Activated gamma-delta T cell treated with Interleukin-2 at 50 U/mL for 16 hours (primary cell): Measurements from ENCODE around the gene ALG5.

Experiments used
- DNase-seq: peaks from one replicate; pipeline ENCODE4 v3.0.0-alpha.2; 2020

ALG5 gene, protein sequence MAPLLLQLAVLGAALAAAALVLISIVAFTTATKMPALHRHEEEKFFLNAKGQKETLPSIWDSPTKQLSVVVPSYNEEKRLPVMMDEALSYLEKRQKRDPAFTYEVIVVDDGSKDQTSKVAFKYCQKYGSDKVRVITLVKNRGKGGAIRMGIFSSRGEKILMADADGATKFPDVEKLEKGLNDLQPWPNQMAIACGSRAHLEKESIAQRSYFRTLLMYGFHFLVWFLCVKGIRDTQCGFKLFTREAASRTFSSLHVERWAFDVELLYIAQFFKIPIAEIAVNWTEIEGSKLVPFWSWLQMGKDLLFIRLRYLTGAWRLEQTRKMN

DNA sequence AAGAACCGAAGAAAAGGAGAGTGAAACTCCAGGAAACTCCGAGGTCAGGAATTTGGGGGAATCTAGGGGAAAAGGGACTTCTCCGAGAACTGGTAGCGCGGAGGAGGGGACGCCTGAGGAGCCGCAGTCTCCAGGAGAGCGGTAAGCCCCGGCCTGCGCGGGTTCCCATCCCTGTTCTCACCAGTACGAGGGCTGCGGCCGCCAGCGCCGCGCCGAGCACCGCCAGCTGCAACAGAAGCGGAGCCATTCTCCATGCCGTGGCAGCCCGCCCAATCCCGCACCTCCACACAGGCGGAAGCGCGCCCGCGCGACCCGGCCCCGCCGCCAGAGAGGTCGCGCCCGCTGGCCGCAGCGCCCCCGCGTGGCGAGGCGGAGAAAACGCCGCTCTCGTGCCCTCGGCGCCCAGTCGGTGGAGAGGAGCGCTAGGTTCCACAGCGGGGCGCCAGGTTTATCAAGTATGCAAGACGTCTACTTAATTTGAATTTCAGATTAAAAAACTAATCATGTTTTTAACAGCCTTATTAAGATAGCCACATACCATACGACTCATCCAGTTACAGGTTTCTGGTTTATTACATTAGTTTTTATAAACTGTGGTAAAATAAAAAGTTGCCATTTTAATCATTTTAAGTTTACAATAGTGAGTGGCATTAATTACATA is at the start of gene ALG5:
Gene ALG5, minus strand, starts transcription at position 287 of the 661 bp plus-strand sequence. Its CDS starts 40 bp downstream, at position 247.
- DNase-seq = peak; percentile 90

GRCh38 chr13:37047846-37048245 is 48.7 kb upstream of the ALG5 start:
- no peak for DNase-seq

DNA sequence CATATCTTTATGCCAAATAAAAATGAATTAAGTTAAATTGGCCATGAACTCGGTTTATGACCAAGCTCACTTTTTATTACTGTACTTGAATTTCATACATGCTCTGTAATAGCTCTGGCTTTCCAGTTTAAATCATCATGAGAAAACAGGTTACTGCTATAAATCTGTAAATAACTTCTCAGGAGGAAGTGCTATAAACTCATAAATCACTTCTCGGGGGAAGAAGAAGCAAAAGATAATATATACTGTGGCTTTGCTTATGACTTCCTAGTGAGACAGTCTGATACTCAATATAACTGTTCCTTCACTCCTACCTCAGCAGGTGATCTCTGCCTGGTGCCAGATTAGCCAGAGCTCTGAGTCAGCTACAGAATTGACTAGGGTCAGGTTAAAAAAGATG is 47.9 kb upstream of the ALG5 start:
- no peak for DNase-seq

DNA sequence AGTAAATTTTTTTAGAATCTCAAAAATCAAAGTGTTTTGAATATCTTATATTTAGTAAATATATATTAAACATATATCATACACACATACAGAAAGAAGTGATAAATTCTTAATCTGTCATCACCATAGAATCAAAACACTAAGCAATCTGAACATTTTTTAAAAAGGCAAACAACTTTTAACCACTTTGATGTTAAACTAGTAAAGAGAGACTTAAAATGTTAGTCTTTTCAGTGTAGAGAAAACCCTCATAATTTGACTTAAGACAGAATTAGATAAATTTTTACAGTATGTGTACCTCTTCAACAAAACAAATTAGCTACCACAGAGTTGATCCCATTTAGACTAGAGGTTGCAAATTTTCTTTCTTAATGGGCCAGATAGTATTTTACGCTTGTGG is 46.9 kb upstream of the ALG5 start:
- DNase-seq = no peak

DNA sequence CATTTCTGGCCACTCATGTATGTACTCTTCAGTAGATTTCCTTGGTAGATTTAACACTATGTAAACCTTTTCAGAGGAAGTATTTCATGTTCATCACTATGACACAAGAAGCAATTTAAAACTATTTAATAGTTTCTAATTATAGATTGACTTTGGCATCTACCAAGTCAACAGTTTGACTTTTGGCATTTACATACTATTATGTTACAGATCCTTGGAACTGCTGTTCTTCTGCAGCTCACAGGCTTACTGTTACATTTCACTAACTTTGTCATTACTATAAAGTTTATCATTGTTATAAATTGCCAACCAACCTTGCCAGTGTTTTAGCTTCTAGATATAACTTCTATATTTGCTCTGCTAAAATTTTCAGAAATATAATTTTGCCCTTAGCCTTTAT is 41.6 kb upstream of the ALG5 start:
- no peak for DNase-seq

- no peak for DNase-seq
Measured at GRCh38 chr13:37039896-37040295, 40.8 kb upstream of the ALG5 start.

DNA sequence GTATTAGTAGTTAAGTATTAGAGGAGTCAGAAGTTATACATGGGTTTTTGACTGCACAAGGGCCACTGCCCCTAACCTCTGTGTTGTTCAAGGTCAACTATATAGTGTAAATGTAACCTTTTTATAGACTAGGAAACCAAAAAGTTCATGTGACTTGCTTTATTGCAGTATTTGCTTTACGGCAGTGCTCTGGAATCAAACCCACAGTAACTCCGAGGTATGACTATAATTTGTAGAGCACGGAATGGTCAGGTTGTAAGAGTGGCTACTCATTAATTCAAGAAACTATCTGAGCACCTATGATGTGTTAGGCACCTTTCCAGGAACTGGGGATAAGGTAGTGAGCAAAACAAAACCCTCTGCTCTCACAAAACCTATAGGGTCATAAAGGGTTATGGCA is 38.1 kb upstream of the ALG5 start:
- no peak for DNase-seq

GRCh38 chr13:37029617-37030016 is 30.5 kb upstream of the ALG5 start:
- no peak for DNase-seq

- DNase-seq = no peak
Measured at GRCh38 chr13:37027639-37028038, 28.5 kb upstream of the ALG5 start.

- no peak for DNase-seq
Measured at GRCh38 chr13:37026771-37027170, 27.6 kb upstream of the ALG5 start.

DNA sequence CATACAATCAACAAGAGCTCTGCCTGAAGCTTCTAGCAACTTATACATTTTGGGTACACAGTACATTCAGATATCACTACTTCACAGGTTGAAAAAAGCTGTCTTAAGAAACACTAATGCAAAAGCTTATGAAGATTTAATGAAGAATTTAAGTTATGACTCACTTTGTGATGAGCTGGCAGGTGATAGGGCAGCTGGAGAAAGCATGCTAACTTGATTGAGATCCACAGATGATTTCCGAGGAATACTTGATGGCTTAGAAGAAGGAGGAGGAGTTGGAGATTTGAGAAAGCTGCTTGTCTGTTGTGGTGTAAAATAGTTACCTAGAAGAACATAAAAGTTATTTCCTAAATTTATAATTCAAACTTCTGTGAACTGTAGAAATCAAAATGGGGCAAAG is 24.7 kb upstream of the ALG5 start:
- no peak for DNase-seq

DNA sequence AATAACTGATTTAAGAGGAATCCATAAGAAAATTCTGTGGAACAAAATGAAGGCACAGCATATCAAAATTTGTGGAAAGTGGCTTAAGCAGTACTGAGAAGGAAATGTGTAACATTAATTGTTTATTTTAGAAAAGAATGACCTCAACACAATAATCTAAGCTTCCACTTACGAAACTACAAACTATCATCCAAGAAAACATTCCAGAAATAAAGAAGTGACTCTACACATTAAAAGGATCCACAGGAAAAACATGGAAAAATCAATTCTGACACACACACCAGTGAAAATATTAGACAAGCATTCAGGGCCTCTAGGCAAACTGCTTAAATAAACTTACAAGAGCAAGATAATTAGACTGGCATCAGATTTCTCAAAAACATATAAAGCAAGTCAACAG is 15.5 kb upstream of the ALG5 start:
- DNase-seq = no peak

DNA sequence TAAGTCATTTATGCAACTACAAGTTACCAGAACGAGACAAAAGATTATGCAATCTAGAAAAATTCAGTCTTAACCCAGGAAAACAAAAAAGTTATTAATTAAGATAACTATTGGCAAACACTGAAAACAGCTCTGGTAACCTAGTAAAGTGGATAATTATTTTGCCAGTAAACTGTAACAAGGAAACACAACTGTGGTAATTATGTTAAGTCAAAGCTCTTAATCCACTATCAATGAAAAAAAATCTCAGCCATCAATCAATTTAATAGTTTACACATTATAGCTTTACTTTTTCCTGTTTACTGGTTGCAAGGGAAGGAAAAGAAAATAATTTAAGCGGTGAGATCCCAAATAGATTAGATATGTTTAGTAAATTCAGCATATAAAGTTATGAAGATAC is 12.6 kb upstream of the ALG5 start:
- no peak for DNase-seq

DNA sequence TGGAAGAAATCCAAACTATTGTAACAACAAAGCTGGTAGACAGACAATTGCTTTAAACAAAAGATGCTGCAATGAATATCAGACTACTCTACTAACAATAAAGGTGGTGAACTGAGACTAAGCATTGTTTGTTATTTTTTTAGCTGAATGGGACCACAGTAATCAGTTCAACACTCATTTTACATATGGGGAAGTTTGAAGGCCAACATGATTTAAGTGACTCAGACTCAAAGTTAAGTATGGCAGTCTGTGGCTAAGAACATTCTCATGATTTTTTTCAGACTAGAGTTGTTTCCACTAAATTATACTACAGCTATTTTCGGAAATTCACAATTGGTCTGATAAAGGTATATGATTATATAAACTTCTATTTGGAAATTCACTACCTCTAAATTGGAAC is 11.9 kb upstream of the ALG5 start:
- no peak for DNase-seq

DNA sequence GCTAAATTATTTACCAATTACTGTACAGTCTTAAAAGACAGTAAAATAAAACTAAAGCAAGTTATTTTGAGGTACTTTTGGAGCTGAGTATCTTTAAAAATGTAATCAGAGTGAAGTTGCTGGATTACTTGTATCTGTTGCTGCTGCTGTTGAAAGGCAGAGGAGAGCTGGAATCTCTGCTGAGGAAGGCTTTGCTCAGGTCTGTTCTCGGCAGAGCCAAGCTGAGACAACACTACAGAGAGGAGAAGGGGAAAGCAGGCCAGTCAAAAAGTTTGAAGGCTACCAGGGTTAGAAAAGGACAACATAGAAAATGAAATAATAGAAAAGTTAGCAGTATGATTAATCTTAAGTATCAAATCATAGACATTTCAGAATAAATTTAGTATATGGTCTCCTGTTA is 11.3 kb upstream of the ALG5 start:
- no peak for DNase-seq

GRCh38 chr13:37009692-37010091 is 10.6 kb upstream of the ALG5 start:
- no peak for DNase-seq

GRCh38 chr13:37001921-37002250 is 2.7 kb upstream of the ALG5 start:
- DNase-seq = no peak

GRCh38 chr13:36998624-36999041 is 507 bp downstream of the ALG5 start:
- peak; percentile 14 for DNase-seq

GRCh38 chr13:36997716-36998427 is 1.3 kb downstream of the ALG5 start:
- no peak for DNase-seq

DNA sequence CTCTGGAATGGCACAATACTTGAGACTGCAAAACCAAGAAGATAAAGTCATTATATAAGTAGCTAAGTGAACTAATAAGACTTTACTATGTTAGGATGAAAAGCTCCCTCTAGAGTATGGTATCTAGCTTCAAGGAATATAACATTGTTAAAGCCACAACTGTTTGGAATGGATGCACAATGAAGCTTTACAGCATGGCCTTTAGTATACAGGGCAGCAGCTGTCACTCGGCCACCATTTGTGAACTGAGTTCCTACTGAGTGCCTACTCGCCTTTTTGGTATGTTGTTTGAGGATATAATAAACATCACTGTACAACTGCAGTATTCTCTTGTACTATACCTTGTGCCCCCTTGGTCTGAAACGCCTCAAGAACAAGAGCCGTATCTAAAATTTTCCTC is 6.8 kb downstream of the ALG5 start:
- no peak for DNase-seq

GRCh38 chr13:36986462-36987240 is 12.5 kb downstream of the ALG5 start:
- DNase-seq = no peak

DNA sequence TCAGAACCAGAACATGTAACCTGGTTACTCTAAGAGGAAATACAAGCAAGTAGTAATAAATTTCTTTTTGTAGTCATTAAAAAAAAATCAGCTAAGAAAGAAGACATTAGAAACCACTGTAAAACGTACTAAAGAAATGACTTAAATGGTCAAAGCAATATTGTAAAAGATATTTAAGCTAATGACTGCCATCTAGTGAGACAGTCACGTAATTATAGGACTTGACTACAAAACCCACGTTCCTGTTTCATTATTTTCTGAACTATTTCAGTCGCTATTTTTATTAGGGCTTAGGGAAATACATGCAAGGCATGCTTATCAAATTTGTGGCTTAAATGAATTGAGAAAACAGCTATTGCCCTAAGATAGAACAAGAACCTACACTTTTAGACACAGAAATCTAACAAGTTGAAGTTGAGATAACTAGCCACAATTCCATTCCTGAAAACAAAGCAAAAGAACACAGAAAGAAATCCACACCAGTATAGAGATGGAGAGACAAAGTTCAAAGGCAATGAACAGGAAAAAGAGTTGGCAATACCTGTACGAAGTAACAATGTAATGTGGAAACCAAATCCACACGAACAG is 17.9 kb downstream of the ALG5 start:
- no peak for DNase-seq
